GM12878 (cell line): Measurements from ENCODE around the gene TNNC2. TPM values are rescaled to one million over a fixed set of nuclear protein-coding genes. Genes with fewer than 3 reads are reported as not detected.

Experiments
- ATAC-seq: fragments of 200-7000 bp; cut with Tn5 transposase; 3 replicates; pipeline ENCODE4 v1.9.1; 2020; ENCODE audit warnings: mild to moderate bottlenecking, moderate library complexity
- BruUV-seq: library from RNA; stranded (reverse); fragments of 400-500 nt; replicated peaks from 2 replicates; lab custom pipeline; 2021; lab: Mats Ljungman, UMichigan
- CTCF ChIA-PET: fragments of 300-600 bp; sonication (Branson Sonifier 250); formaldehyde crosslinking; extraction: SDS; loops from one replicate; lab custom pipeline; 2021; ENCODE audit warnings: inconsistent platforms; lab: Yijun Ruan, JAX
- POLR2A ChIA-PET: fragments of 350-600 bp; formaldehyde crosslinking; extraction: SDS; loops from one replicate; lab custom pipeline; 2021; ENCODE audit warnings: inconsistent platforms; lab: Charles Lee
- RAD21 ChIA-PET: fragments of 300-600 bp; sonication (Branson Sonifier 250); formaldehyde crosslinking; loops from one replicate; lab custom pipeline; 2023; ENCODE audit warnings: antibody characterized with exemption; ENCODE audit not compliant: unreplicated experiment; lab: Charles Lee
- SMC1A ChIA-PET: fragments of 300-600 bp; sonication (Branson Sonifier 250); formaldehyde crosslinking; loops from one replicate; lab custom pipeline; 2023; ENCODE audit not compliant: unreplicated experiment, uncharacterized antibody; lab: Charles Lee
- DNase-seq: peaks from one replicate; pipeline ENCODE4 v3.0.0-alpha.2; 2011; ENCODE audit warnings: low read depth, low spot score
- FAIRE-seq: peaks from 3 replicates; lab custom pipeline; 2011; peaks lifted over from hg19 to GRCh38; lab: Jason Lieb, UNC
- H2AFZ ChIP-seq: 2 replicates; pipeline ENCODE4 v1.6.0; 2011; ENCODE audit warnings: low read depth, low read length, control low read depth; ENCODE audit not compliant: control insufficient read depth
- H3K27ac ChIP-seq: 2 replicates; pipeline ENCODE4 v1.5.1; 2011; ENCODE audit warnings: control low read depth; ENCODE audit not compliant: control insufficient read depth, insufficient read depth
- H3K27me3 ChIP-seq, 2 experiments: replicated peaks in 1 of 2; 2 replicates each; pipeline versions ENCODE4 v1.6.0 to v1.6.1; 2011; ENCODE audit warnings: low read length in 1 of 2; ENCODE audit not compliant: control insufficient read depth in 2 of 2, insufficient read depth in 2 of 2
- H3K36me3 ChIP-seq, 2 experiments: 2 replicates each; pipeline ENCODE4 v1.5.1; 2011; ENCODE audit warnings: low read length in 1 of 2; ENCODE audit not compliant: control insufficient read depth in 2 of 2, insufficient read depth in 2 of 2
- H3K4me1 ChIP-seq: 2 replicates; pipeline ENCODE4 v1.6.1; 2011; ENCODE audit warnings: mild to moderate bottlenecking, low read length, moderate library complexity, mixed read lengths; ENCODE audit not compliant: control insufficient read depth, insufficient read depth
- H3K4me2 ChIP-seq: 2 replicates; pipeline ENCODE4 v1.6.0; 2011; ENCODE audit warnings: control low read depth; ENCODE audit not compliant: control insufficient read depth, insufficient read depth
- H3K4me3 ChIP-seq: fragments of 200-600 bp; sonication (generic); 2 replicates; pipeline ENCODE4 v1.5.1; 2016
- H3K79me2 ChIP-seq: 2 replicates; pipeline ENCODE4 v1.6.0; 2011; ENCODE audit warnings: low read length; ENCODE audit not compliant: control insufficient read depth, insufficient read depth
- H3K9ac ChIP-seq: 2 replicates; pipeline ENCODE4 v1.8.0; 2011; ENCODE audit warnings: low read length, control low read depth, mixed read lengths; ENCODE audit not compliant: control insufficient read depth, insufficient read depth
- H3K9me3 ChIP-seq: replicated peaks from 3 replicates; pipeline ENCODE4 v1.5.1; 2011; ENCODE audit warnings: mild to moderate bottlenecking, low read length; ENCODE audit not compliant: control insufficient read depth, insufficient read depth
- H4K20me1 ChIP-seq: 2 replicates; pipeline ENCODE4 v1.6.0; 2011; ENCODE audit not compliant: control insufficient read depth, insufficient read depth
- JUND ChIP-seq: IDR thresholded peaks from 2 replicates; pipeline ENCODE4 v1.6.1; 2012; ENCODE audit warnings: low read depth, mild to moderate bottlenecking, low read length, improper control_type of control experiment, moderate library complexity
- MAX ChIP-seq: IDR thresholded peaks from 2 replicates; pipeline ENCODE4 v1.6.1; 2012; ENCODE audit warnings: low read depth, low read length, improper control_type of control experiment
- PAX5 ChIP-seq: IDR thresholded peaks from 2 replicates; pipeline ENCODE4 v1.6.1; 2011; ENCODE audit warnings: low read depth, low read length, borderline replicate concordance
- TARDBP ChIP-seq: IDR thresholded peaks from 2 replicates; pipeline ENCODE4 v1.6.1; 2016; ENCODE audit warnings: borderline replicate concordance
- ZBTB33 ChIP-seq: fragments of 450-650 bp; IDR thresholded peaks from 2 replicates; pipeline ENCODE4 v1.6.1; 2017; ENCODE audit warnings: mild to moderate bottlenecking
- WGBS: methylation state at CpG from one replicate; pipeline ENCODE4 v1.1.6; 2016; ENCODE audit warnings: low lambda C conversion rate; ENCODE audit not compliant: insufficient replicate concordance, insufficient coverage; ENCODE audit errors: missing lambda C conversion rate; 5-methylcytosine and 5-hydroxymethylcytosine counted together
- in situ Hi-C: fragments of 300-500 bp; cut with MboI; formaldehyde crosslinking; loops from 9 replicates; pipeline ENCODE4 v1.14.3; 2018; ENCODE audit warnings: mixed read lengths
- intact Hi-C: fragments of 100-400 bp; cut with micrococcal nuclease; formaldehyde crosslinking; loops from one replicate; pipeline ENCODE4 v1.14.2; 2022; ENCODE audit not compliant: unreplicated experiment
- polyA plus RNA-seq, 11 experiments: library from polyadenylated mRNA; depleted of rRNA in 4 of 11; unstranded in 6 of 11; stranded (reverse) in 5 of 11; fragments of >200 nt; fragmentation: Nextera tagmentation in 4 of 11; fragmentation: Illumina TruSeq in 1 of 11; extraction: Ambion mirVana in 4 of 11; extraction: Trizol in 1 of 11; gene quantifications; 1 replicate in 1 of 11; 2 replicates in 10 of 11; pipeline versions ENCODE4 v1.2.1 to v1.2.3, GENCODE V29; 2011 to 2016; ENCODE audit warnings: inconsistent platforms in 2 of 11, missing spikeins in 2 of 11, low read depth in 1 of 11
- total RNA-seq, 4 experiments: library from RNA; depleted of rRNA in 3 of 4; stranded (reverse); fragments of >200 nt in 3 of 4; fragmentation: Illumina TruSeq in 1 of 4; extraction: Trizol in 1 of 4; gene quantifications; 2 replicates each; pipeline versions ENCODE4 v1.2.1 to v1.2.3, GENCODE V29; 2013 to 2021
- TF ChIP-seq, protein P1 (sequence below): fragments of 150-350 bp; IDR thresholded peaks from 2 replicates; pipeline ENCODE4 v1.6.1; 2014; ENCODE audit warnings: mild to moderate bottlenecking, low read depth, low read length

TNNC2 gene
- total and polyA plus RNA-seq, 10 of the 15 experiments (the other 5 are each of a cell fraction or from before 2014, with no cell fraction given), result 0.37 TPM; not detected in 9

DNA sequence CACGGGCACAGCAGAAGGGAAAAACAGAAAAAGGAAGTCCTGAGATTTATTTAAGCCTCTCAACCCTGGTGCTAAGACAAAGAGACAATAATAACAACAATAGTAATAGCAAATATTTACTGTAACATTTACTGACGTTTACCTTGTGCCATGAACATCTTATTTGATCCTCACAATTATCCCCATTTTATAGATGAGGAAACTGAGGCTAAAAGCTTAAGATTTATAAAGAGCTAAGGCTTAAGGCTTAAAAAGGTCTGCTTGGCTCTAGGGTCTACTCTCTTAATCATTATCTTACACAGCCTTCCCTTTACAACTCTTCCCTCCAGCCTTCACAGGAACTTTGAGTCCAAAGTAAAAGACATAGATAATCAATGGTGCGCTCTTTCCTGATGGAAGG is 38.8 kb downstream of the TNNC2 start:
- no peak for DNase-seq
- ChIA-PET RAD21 (no interaction called here), SMC1A (no interaction called here), CTCF (interaction anchor here (1.3 to 3.7 kb wide), 3 partner anchors 10 to 17 kb away, joined by 3 to 17 read pairs (median 16); no protein-coding TSS in a partner anchor), POLR2A (no interaction called here)
- no peaks in the 10 kb centered on the region for H3K9me3 ChIP-seq
- WGBS, result 33% methylated on average over 3 of the region's 3 CpGs
- H3K27me3 ChIP-seq, result no peaks in the 10 kb centered on the region
- peaks cover 14% of the 10 kb centered on the region for H3K79me2 ChIP-seq
- no peak overlapping the region for H3K4me3 ChIP-seq
- H3K27ac ChIP-seq, result no peak overlapping the region
- intact Hi-C loops (no loop called here), in situ Hi-C loops (no loop called here)
- FAIRE-seq, result no peak
- ATAC-seq, result no peak
- 0 out of 2 replicates have a peak, but pooled peaks cover 5% of the 10 kb centered on the region for H3K4me1 ChIP-seq
- BruUV-seq, result no TSS peak
- H2AFZ ChIP-seq, result no peak overlapping the region
- no peaks in the 10 kb centered on the region for H4K20me1 ChIP-seq
- no peak for TF ChIP-seq ZBTB33
- no peak for TF ChIP-seq TARDBP
- TF ChIP-seq MAX, result no peak
- no peak for TF ChIP-seq JUND
- TF ChIP-seq, protein P1, sequence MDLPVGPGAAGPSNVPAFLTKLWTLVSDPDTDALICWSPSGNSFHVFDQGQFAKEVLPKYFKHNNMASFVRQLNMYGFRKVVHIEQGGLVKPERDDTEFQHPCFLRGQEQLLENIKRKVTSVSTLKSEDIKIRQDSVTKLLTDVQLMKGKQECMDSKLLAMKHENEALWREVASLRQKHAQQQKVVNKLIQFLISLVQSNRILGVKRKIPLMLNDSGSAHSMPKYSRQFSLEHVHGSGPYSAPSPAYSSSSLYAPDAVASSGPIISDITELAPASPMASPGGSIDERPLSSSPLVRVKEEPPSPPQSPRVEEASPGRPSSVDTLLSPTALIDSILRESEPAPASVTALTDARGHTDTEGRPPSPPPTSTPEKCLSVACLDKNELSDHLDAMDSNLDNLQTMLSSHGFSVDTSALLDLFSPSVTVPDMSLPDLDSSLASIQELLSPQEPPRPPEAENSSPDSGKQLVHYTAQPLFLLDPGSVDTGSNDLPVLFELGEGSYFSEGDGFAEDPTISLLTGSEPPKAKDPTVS, result no peak
- TF ChIP-seq PAX5, result no peak
- no peak overlapping the region for H3K9ac ChIP-seq
- no peak overlapping the region for H3K4me2 ChIP-seq
- no peaks in the 10 kb centered on the region for H3K36me3 ChIP-seq
